HG02970 (cell line): Measurements from ENCODE around the gene CDT1.
"Not testable (repeated sequence)": the region's sequence is repeated elsewhere in the genome, so short reads cannot be mapped to it uniquely, and the experiment has no call there.

Source experiments
- ATAC-seq: cut with Tn5 transposase; IDR thresholded peaks from one replicate; pipeline ENCODE4 v1.9.1; 2021; ENCODE audit warnings: mild to moderate bottlenecking, moderate library complexity, moderate number of reproducible peaks; ENCODE audit not compliant: unreplicated experiment, low FRiP score

The CDT1 gene

DNA sequence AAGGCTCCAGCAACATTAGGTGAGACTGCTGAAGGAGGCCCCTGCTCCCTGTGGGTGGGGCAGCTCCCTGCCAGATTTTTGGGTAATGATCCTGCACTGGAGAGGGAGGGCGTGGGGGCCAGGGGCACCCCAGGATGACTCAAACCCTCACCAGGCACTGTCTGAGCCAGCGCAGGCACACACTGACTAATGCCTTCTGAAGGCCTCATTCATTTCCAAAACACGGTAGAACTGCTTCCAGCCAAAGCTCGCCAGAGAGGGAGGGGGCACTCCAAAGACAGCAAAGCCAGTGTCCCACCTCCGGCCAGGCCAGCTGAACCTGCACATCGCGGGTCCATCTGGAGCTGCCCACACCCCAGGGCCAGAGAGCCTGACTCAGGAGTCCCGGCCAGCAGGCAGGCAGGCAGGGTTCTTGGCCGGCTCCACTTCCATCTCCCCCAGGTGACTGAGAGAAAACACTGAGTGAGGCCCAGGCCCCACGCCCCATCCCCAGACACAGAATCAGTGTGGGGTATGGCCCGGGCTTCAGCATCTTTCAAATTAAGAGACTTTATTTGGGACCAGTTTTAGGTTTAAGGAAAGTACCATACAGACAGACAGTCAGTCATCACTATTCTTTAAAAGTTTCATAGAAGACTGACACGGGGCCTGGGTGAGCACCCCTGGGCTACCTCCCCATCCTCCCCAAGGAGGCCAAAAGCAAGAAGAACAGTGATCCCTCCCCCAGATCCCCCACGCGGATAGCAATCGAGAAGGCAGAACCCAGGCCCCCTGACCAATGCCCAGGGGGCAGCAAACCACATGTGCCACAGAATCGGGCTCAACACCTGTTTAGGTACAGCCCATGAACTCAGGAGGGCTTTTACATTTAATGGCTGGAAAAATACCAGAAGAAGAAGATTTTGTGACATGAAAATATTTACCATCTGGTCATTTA, 20.9 kb upstream of the CDT1 start:
- ATAC-seq: no peak

GRCh38 chr16:88783391-88784073, 20.1 kb upstream of the CDT1 start:
- no peak for ATAC-seq

GRCh38 chr16:88784074-88784855, 19.3 kb upstream of the CDT1 start:
- no peak for ATAC-seq

DNA sequence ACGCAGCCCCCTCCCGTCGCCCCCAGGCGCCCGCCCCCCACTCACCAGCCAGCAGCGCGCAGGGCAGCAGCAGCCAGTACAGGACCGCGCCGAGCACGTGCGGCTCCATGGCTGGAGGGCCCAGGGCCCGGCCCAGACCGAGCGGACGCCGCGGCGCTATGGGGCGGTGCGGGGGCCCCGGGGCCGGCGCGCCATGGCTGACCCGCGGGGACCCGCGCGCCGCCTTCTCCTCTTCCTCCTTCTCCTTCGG, 18.8 kb upstream of the CDT1 start:
- peak; percentile 21 for ATAC-seq

- ATAC-seq: peak; percentile 26
Measured at GRCh38 chr16:88785106-88785924, 18.3 kb upstream of the CDT1 start, which contains the start of gene PIEZO1. Gene PIEZO1, minus strand, starts transcription at chr16:88785220. Its CDS starts 256 bp downstream, at chr16:88784964.

GRCh38 chr16:88787579-88788314, 15.8 kb upstream of the CDT1 start:
- no peak for ATAC-seq

DNA sequence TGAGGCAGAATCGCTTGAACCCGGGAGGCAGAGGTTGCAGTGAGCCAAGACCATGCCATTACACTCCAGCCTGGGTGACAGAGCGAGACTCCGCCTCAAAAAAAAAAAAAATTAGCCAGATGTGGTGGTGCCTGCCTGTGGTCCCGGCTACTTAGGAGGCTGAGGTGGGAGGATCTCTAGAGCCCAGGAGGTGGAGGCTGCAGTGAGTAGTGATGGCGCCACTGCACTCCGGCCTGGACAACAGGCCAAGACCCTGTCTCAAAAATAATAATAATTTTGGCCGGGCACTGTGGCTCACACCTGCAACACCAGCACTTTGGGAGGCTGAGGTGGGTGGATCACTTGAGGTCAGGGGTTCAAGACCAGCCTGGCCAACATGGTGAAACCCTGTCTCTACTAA, 14.8 kb upstream of the CDT1 start:
- not testable (repeated sequence) for ATAC-seq

DNA sequence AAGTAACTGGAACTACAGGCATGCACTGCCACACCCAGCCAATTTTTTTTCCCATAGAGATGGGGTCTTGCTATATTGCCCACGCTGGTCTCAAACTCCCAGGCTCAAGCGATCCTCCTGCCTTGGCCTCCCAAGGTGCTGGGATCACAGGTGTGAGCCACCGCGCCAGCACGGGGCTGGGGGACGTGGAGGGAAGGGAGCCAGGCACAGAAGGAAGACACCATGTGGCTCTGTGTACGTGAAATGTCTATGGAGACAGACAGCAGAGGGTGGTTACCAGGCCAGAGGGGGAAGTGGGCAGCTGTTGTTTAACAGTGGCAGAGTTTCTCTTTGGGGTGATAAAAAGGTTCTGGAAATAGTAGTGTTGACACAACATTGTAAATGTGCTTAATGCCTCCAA, 14.0 kb upstream of the CDT1 start:
- ATAC-seq: no peak

- ATAC-seq: no peak
Measured at GRCh38 chr16:88790312-88791211, 13.0 kb upstream of the CDT1 start.

DNA sequence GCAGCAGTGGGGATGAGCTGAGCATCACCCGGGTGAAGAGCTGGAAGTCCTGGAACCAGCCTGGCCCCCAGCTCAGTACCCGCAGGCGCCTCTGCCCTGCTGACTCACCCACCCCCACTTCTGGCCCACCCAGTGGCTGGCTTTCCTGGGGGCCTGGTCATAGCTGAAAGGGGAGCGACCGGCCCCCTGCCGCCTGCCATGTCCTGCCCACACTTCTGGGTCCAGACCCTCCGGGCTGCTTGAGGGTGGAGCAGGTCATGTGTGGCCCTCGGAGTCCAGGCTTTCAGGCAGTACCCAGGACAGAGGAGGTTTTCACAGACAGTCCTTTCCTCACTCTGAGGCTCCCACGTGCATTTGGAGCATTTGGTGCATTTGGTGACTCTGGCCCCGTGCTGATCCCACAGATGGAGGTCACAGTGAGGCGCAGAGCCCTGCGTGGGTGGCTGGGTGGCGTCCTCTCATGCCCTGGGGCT, 11.5 kb upstream of the CDT1 start:
- ATAC-seq: no peak

GRCh38 chr16:88792668-88793250, 10.8 kb upstream of the CDT1 start:
- no peak for ATAC-seq

DNA sequence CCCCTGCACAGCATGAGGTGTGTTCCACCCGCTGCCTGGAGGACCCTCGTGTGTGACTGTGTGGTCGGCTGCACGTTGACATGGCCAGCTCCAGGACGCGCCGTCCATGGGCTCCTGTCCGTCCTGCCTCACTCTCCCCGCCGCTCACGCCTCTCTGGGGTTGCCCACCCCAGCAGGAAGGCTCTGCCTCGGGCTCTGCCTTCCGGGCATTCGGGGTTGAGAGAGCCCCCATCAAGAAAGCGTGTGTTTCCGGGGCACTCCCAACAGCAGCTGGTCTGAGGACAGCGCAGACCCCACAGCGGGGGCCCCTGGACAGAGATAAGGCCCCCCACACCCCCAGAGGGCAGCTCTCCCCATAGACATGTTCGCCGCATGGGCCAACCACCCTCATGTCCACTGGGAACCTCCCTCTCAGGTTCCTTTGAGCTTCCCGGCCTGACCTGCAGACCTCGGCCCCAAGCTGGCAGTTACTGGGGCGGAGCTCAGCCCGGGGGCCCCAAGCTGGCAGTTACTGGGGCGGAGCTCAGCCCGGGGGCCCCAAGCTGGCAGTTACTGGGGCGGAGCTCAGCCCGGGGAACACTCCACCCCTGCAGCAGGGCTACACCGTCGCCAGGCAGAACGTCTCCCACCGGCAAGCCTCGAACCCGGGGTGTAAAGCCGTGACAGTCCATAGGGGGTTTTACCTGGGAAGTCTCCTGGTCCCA, 10.2 kb upstream of the CDT1 start:
- ATAC-seq: no peak

DNA sequence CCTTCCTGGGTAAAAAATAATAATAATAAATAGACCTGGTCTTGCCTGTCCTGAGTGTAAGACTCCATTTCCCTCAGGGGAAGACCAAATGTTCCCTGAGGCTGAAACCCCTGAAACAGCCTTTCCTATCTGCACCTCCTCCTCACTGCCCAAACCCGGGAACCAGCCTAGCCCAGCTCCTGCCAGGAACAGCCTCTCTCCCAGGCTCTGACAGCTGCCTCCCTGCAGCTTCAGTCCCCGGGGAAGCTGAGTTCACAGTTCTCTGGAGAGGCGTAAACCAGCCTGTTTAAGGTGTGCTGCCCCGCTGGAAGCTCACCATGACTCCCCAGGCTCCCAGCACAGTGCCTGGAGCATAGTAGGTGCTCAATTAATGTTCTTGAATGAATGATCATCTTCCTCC, 7.3 kb upstream of the CDT1 start:
- no peak for ATAC-seq

DNA sequence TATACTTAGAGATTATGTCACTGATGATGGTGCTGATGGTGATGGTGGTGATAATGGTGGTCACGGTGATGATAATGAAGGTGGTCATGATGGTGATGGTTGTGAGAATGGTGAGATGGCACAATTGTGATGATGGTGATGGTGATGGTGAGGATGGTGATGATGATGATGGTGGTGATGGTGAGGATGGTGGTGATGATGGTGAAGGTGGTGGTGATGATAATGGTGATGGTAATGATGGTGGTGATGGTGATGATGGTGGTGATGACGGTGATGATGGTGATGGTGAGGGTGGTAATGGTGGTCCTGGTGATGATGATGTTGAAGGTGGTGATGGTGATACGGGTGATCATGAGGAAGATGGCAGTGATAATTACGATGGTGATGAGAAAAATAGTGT, 5.5 kb upstream of the CDT1 start:
- no peak for ATAC-seq

GRCh38 chr16:88798772-88799455, 4.7 kb upstream of the CDT1 start:
- ATAC-seq: no peak

- ATAC-seq: no peak
Measured at GRCh38 chr16:88799569-88800276, 3.9 kb upstream of the CDT1 start.

DNA sequence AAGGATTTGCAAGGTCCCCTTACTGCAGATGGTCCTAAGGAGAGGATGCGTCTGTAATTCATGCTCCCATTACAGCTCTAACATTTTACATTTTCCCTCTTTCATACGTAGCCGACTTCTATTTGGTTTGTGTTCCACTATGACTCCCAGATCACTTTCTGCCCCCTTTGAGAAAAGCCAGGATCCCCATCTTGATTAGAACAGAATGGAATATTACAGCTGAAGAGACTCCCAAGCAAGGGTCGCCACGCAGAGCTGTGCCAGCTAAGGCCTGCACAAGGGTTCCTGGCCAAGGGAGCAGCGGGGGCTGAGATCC, 3.4 kb upstream of the CDT1 start:
- no peak for ATAC-seq
